IMR-90 (cell line): ENCODE measurements around the gene SIX4. TPM values are rescaled to one million over a fixed set of nuclear protein-coding genes. Genes with fewer than 3 reads are reported as not detected.

ENCODE experiments used
- ATAC-seq: fragments of 200-7000 bp; cut with Tn5 transposase; 2 replicates; pipeline ENCODE4 v1.9.1; 2020; ENCODE audit warnings: low read depth, mild to moderate bottlenecking, moderate library complexity
- BruUV-seq: library from RNA; stranded (reverse); fragments of 400-500 nt; replicated peaks from 2 replicates; lab custom pipeline; 2021; lab: Mats Ljungman, UMichigan
- CTCF ChIA-PET: fragments of 300-600 bp; formaldehyde crosslinking; extraction: SDS; loops from one replicate; lab custom pipeline; 2021; ENCODE audit warnings: antibody characterized with exemption; lab: Yijun Ruan, JAX
- POLR2A ChIA-PET: fragments of 300-600 bp; sonication (Branson Sonifier 250); formaldehyde crosslinking; loops from one replicate; lab custom pipeline; 2022; ENCODE audit warnings: antibody characterized with exemption; ENCODE audit not compliant: unreplicated experiment; lab: Charles Lee
- DNase-seq: peaks from one replicate; pipeline ENCODE4 v3.0.0; 2013
- H2AFZ ChIP-seq: replicated peaks from 2 replicates; pipeline ENCODE3; 2013; ENCODE audit warnings: low read length, mild to moderate bottlenecking; ENCODE audit not compliant: poor library complexity
- H2AK5ac ChIP-seq: 2 replicates; pipeline ENCODE4 v1.6.1; 2013; ENCODE audit warnings: low read depth, low read length, inconsistent platforms
- H2AK9ac ChIP-seq: replicated peaks from 2 replicates; pipeline ENCODE3; 2013; ENCODE audit warnings: mild to moderate bottlenecking, low read depth, low read length, moderate library complexity; ENCODE audit not compliant: poor library complexity
- H2BK120ac ChIP-seq: 2 replicates; pipeline ENCODE4 v1.6.1; 2013; ENCODE audit warnings: low read depth, low read length, inconsistent platforms
- H2BK15ac ChIP-seq: 3 replicates; pipeline ENCODE4 v1.6.1; 2013; ENCODE audit warnings: low read depth, low read length, inconsistent platforms
- H2BK20ac ChIP-seq: 2 replicates; pipeline ENCODE4 v1.6.1; 2013; ENCODE audit warnings: low read depth, mild to moderate bottlenecking, inconsistent platforms, low read length, moderate library complexity
- H2BK5ac ChIP-seq: 2 replicates; pipeline ENCODE4 v1.6.1; 2013; ENCODE audit warnings: mild to moderate bottlenecking, low read depth, low read length, inconsistent platforms; ENCODE audit not compliant: poor library complexity, severe bottlenecking
- H3K14ac ChIP-seq: replicated peaks from 2 replicates; pipeline ENCODE4 v1.6.1; 2013; ENCODE audit warnings: low read depth, low read length, inconsistent platforms
- H3K18ac ChIP-seq: 2 replicates; pipeline ENCODE4 v1.6.1; 2013; ENCODE audit warnings: low read depth, low read length, control low read depth
- H3K23ac ChIP-seq: 2 replicates; pipeline ENCODE4 v1.6.1; 2013; ENCODE audit warnings: low read depth, low read length, inconsistent platforms
- H3K27ac ChIP-seq: 2 replicates; pipeline ENCODE4 v1.5.1; 2013; ENCODE audit warnings: mild to moderate bottlenecking, control low read depth, low read length; ENCODE audit not compliant: insufficient read depth
- H3K27me3 ChIP-seq: 2 replicates; pipeline ENCODE4 v1.6.1; 2013; ENCODE audit warnings: low read length; ENCODE audit not compliant: control insufficient read depth, insufficient read depth
- H3K36me3 ChIP-seq: 2 replicates; pipeline ENCODE4 v1.6.1; 2013; ENCODE audit warnings: low read length, mixed read lengths; ENCODE audit not compliant: control insufficient read depth, insufficient read depth
- H3K4ac ChIP-seq: 2 replicates; pipeline ENCODE4 v1.6.1; 2013; ENCODE audit warnings: low read depth, low read length, inconsistent platforms
- H3K4me1 ChIP-seq: 2 replicates; pipeline ENCODE4 v1.6.1; 2013; ENCODE audit warnings: low read length, mixed read lengths; ENCODE audit not compliant: control insufficient read depth, insufficient read depth
- H3K4me2 ChIP-seq: 2 replicates; pipeline ENCODE4 v1.6.1; 2013; ENCODE audit warnings: low read depth, mild to moderate bottlenecking, control low read depth, low read length, moderate library complexity
- H3K4me3 ChIP-seq: 2 replicates; pipeline ENCODE4 v1.5.1; 2013; ENCODE audit warnings: low read depth, mild to moderate bottlenecking, control low read depth, low read length, moderate library complexity; ENCODE audit not compliant: insufficient read depth
- H3K56ac ChIP-seq: 2 replicates; pipeline ENCODE4 v1.6.1; 2013; ENCODE audit warnings: low read length, inconsistent platforms; ENCODE audit not compliant: insufficient read depth; ENCODE audit errors: extremely low read depth
- H3K79me1 ChIP-seq, 2 experiments: 2 replicates each; pipeline ENCODE4 v1.6.1; 2013; ENCODE audit warnings: low read length in 2 of 2, inconsistent platforms in 1 of 2, low read depth in 1 of 2
- H3K9ac ChIP-seq: 2 replicates; pipeline ENCODE4 v1.6.1; 2013; ENCODE audit warnings: low read depth, low read length, control low read depth
- H3K9me1 ChIP-seq: 2 replicates; pipeline ENCODE4 v1.6.1; 2013; ENCODE audit warnings: low read length, inconsistent platforms; ENCODE audit not compliant: insufficient read depth
- H3K9me3 ChIP-seq: 2 replicates; pipeline ENCODE4 v1.6.1; 2013; ENCODE audit warnings: low read length; ENCODE audit not compliant: control insufficient read depth, insufficient read depth
- H4K20me1 ChIP-seq: 2 replicates; pipeline ENCODE4 v1.6.1; 2013; ENCODE audit warnings: low read length, inconsistent platforms; ENCODE audit not compliant: insufficient read depth
- H4K5ac ChIP-seq: 2 replicates; pipeline ENCODE4 v1.6.1; 2013; ENCODE audit warnings: mild to moderate bottlenecking, low read depth, low read length, control low read depth
- H4K8ac ChIP-seq, 2 experiments: 2 replicates each; pipeline ENCODE4 v1.6.1; 2013; ENCODE audit warnings: low read depth in 2 of 2, low read length in 2 of 2, control low read depth in 1 of 2, inconsistent platforms in 1 of 2
- H4K91ac ChIP-seq: 2 replicates; pipeline ENCODE4 v1.6.1; 2013; ENCODE audit warnings: low read depth, low read length, inconsistent platforms; ENCODE audit not compliant: insufficient read depth
- BHLHE40 ChIP-seq: fragments of 150-350 bp; IDR thresholded peaks from 2 replicates; pipeline ENCODE4 v1.6.1; 2016; ENCODE audit warnings: mild to moderate bottlenecking, low read depth, low read length
- MXI1 ChIP-seq: IDR thresholded peaks from 2 replicates; pipeline ENCODE4 v1.6.1; 2012; ENCODE audit warnings: low read depth, mild to moderate bottlenecking, low read length, moderate library complexity, borderline replicate concordance
- NFE2L2 ChIP-seq: fragments of 150-350 bp; IDR thresholded peaks from 2 replicates; pipeline ENCODE4 v1.6.1; 2016; ENCODE audit warnings: low read depth, mild to moderate bottlenecking, low read length
- dilution Hi-C: fragments of 300-500 bp; cut with HindIII; formaldehyde crosslinking; loops from one replicate; pipeline ENCODE4 v1.14.3; 2018; ENCODE audit warnings: low sequenced_read_pairs; ENCODE audit not compliant: unreplicated experiment
- in situ Hi-C: fragments of 300-500 bp; cut with MboI; formaldehyde crosslinking; loops from 3 replicates; pipeline ENCODE4 v1.14.3; 2019; ENCODE audit warnings: low sequenced_read_pairs, inconsistent platforms, mixed read lengths
- intact Hi-C: fragments of 100-400 bp; cut with micrococcal nuclease; formaldehyde crosslinking; loops from 2 replicates; pipeline ENCODE4 v1.10.0; 2022
- polyA plus RNA-seq, 3 experiments: library from polyadenylated mRNA; depleted of rRNA; stranded (reverse); fragments of >200 nt; gene quantifications; 2 replicates each; pipeline ENCODE4 v1.2.3, GENCODE V29; 2012; ENCODE audit warnings: low replicate concordance in 1 of 3
- total RNA-seq: library from RNA; depleted of rRNA; stranded (reverse); fragments of >200 nt; gene quantifications from 2 replicates; pipeline ENCODE4 v1.2.3, GENCODE V29; 2012

Gene SIX4
- total and polyA plus RNA-seq, 2 of the 4 experiments (the other 2 are of a cell fraction): 7.1 to 42.7 TPM

DNA sequence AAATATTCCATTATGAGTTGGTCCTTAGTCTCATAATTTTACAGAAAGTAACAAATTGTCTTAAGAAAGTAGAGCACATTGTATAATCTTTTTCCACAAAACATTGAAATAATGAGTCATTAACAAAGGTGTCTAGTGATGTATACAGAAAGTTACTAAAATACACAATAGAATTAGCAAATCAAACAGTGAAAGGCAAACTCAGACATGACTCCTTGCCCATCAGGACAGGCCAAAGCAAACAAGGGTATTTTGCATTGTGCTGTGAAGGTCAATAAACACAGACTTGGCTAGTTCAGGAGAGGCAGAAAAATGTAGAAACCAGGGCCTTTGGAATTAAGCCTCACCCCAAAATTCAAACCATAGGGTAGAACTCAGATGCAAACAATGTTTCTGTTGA, 37.3 kb downstream of the SIX4 start:
- Histone ChIP-seq H2BK120ac (no peak overlapping the region), H3K4me1 (no peaks in the 10 kb centered on the region), H3K4ac (no peak overlapping the region), H4K20me1 (no peaks in the 10 kb centered on the region), H3K9me3 (no peaks in the 10 kb centered on the region), H3K9ac (no peak overlapping the region), H3K14ac (no peak overlapping the region), H3K4me2 (no peak overlapping the region), H4K5ac (no peak overlapping the region), H2AFZ (no peak overlapping the region), H2AK5ac (no peak overlapping the region), H3K56ac (no peak overlapping the region), H3K36me3 (no peaks in the 10 kb centered on the region), H3K79me1 (no peaks in the 10 kb centered on the region), H3K4me3 (no peak overlapping the region), H3K9me1 (no peaks in the 10 kb centered on the region), H3K23ac (peak overlapping the region; percentile 66; the same call in 1 of the 2 replicates), H2BK15ac (no peak overlapping the region), H4K8ac (no peak overlapping the region), H3K18ac (no peak overlapping the region), H2BK5ac (no peak overlapping the region), H2BK20ac (no peak overlapping the region), H4K91ac (no peak overlapping the region), H3K27me3 (no peaks in the 10 kb centered on the region), H3K27ac (no peak overlapping the region), H2AK9ac (no peak overlapping the region)
- dilution Hi-C loops (no loop called here), in situ Hi-C loops (no loop called here), intact Hi-C loops (no loop called here)
- ATAC-seq (no peak), DNase-seq (no peak)
- POLR2A ChIA-PET: no interaction called here
- BruUV-seq: no TSS peak
- no peak for TF ChIP-seq BHLHE40
- TF ChIP-seq MXI1: no peak
- no peak for TF ChIP-seq NFE2L2
- CTCF ChIA-PET: no interaction called here
